Measurements from ENCODE around the gene MYH10. TPM values are rescaled to one million over a fixed set of nuclear protein-coding genes. Genes with fewer than 3 reads are reported as not detected.

Gene MYH10
- total and polyA plus RNA-seq, 9 of the 15 experiments (the other 6 are each of a cell fraction or from before 2014, with no cell fraction given) = 16.3 to 95.3 (median 39.7) TPM

DNA sequence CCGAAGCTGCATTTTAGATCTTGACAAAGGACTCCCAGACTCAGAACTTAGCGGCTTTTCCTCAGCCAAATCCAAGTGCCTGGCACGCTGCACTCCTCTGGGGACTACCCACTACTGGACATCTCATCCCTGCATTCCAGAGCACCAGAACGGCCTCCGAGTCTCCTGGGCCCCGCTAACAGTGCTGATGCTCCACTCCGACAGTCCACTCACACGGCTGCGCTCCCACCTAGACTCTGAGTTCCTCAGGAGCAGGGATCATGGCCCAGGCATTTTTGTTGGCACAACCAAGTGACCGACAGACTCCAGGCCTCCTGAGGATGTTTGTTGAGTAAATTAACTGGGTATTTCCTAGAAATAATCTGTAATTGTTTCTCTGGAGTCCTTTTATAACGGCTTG is 115.7 kb downstream of the MYH10 start (continued):
- TF ChIP-seq, protein P1, sequence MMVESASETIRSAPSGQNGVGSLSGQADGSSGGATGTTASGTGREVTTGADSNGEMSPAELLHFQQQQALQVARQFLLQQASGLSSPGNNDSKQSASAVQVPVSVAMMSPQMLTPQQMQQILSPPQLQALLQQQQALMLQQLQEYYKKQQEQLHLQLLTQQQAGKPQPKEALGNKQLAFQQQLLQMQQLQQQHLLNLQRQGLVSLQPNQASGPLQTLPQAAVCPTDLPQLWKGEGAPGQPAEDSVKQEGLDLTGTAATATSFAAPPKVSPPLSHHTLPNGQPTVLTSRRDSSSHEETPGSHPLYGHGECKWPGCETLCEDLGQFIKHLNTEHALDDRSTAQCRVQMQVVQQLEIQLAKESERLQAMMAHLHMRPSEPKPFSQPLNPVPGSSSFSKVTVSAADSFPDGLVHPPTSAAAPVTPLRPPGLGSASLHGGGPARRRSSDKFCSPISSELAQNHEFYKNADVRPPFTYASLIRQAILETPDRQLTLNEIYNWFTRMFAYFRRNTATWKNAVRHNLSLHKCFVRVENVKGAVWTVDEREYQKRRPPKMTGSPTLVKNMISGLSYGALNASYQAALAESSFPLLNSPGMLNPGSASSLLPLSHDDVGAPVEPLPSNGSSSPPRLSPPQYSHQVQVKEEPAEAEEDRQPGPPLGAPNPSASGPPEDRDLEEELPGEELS (CRISPR knock-in tag; IDR thresholded peaks at IDR 0.05; ENCODE audit: borderline replicate concordance) = no peak
- no peak for TF ChIP-seq ZC3H8 (IDR thresholded peaks at IDR 0.05)
- TF ChIP-seq PRMT5 (CRISPR knock-in tag; IDR thresholded peaks at IDR 0.05) = no peak
- TF ChIP-seq ZNF395 (CRISPR knock-in tag; IDR thresholded peaks at IDR 0.05) = no peak
- TF ChIP-seq TRIM24 (IDR thresholded peaks at IDR 0.05) = no peak

GRCh38 chr17:8506145-8506544 is 124.4 kb downstream of the MYH10 start:
- no TSS peak for BruUV-seq (replicated peaks)
- peaks cover 76% of the 10 kb centered on the region for H3K36me3 ChIP-seq (ENCODE audit: control insufficient read depth, insufficient read depth, low read length)
- WGBS (ENCODE audit: insufficient coverage, low coverage, missing lambda C conversion rate) = 97% methylated on average over 4 of the region's 14 CpGs
- H3K79me2 ChIP-seq (ENCODE audit: control insufficient read depth, insufficient read depth, low read length) = no peaks in the 10 kb centered on the region
- in situ Hi-C loops (cut with MboI) = no loop called here
- no peaks in the 10 kb centered on the region for H3K27me3 ChIP-seq (ENCODE audit: control insufficient read depth in 2 of 2, insufficient read depth in 2 of 2, low read length in 2 of 2)
- H3K27ac ChIP-seq (ENCODE audit: extremely low read depth, low read depth, low read length) = no peak overlapping the region
- no peaks in the 10 kb centered on the region for H3K9me3 ChIP-seq (replicated peaks; ENCODE audit: control insufficient read depth, insufficient read depth, low read depth, low read length)
- H3K4me3 ChIP-seq = no peak overlapping the region
- DNase-seq (ENCODE audit: extremely low read depth in 1 of 4, low spot score in 3 of 4) (no peak), ATAC-seq (no peak), FAIRE-seq (no peak)
- ChIA-PET POLR2A (interaction anchor here (0.6 to 1.5 kb wide), 3 partner anchors 9 to 85 kb away, joined by 3 to 5 read pairs (median 3); no protein-coding TSS in a partner anchor), CTCF (ENCODE audit: low intra/inter-chr PET ratio) (no interaction called here)
- no peaks in the 10 kb centered on the region for H3K4me1 ChIP-seq (replicated peaks in 1 of 2; ENCODE audit: control insufficient read depth in 2 of 2, insufficient read depth in 2 of 2, low read length in 2 of 2)
- intact Hi-C loops (cut with micrococcal nuclease) = loop anchor here (10.0 kb wide), 1 partner anchor 239 kb away; the partner anchor contains the start of gene CCDC42
- H3K4me2 ChIP-seq (ENCODE audit: insufficient read depth, low read length) = no peak overlapping the region
- no peak overlapping the region for H3K9ac ChIP-seq (ENCODE audit: insufficient read depth in 1 of 2, low read depth in 2 of 2, low read length in 2 of 2)
- no peak overlapping the region for H2AFZ ChIP-seq (ENCODE audit: low read depth, low read length)
- no peaks in the 10 kb centered on the region for H4K20me1 ChIP-seq (replicated peaks; ENCODE audit: control insufficient read depth, insufficient read depth, low read length)
- no peaks in the 10 kb centered on the region for H3K9me1 ChIP-seq (ENCODE audit: control insufficient read depth, insufficient read depth, low read length)
- TF ChIP-seq, protein P2, sequence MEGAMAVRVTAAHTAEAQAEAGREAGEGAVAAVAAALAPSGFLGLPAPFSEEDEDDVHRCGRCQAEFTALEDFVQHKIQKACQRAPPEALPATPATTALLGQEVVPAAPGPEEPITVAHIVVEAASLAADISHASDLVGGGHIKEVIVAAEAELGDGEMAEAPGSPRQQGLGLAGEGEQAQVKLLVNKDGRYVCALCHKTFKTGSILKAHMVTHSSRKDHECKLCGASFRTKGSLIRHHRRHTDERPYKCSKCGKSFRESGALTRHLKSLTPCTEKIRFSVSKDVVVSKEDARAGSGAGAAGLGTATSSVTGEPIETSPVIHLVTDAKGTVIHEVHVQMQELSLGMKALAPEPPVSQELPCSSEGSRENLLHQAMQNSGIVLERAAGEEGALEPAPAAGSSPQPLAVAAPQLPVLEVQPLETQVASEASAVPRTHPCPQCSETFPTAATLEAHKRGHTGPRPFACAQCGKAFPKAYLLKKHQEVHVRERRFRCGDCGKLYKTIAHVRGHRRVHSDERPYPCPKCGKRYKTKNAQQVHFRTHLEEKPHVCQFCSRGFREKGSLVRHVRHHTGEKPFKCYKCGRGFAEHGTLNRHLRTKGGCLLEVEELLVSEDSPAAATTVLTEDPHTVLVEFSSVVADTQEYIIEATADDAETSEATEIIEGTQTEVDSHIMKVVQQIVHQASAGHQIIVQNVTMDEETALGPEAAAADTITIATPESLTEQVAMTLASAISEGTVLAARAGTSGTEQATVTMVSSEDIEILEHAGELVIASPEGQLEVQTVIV (CRISPR knock-in tag; IDR thresholded peaks at IDR 0.05; ENCODE audit: borderline replicate concordance) = no peak
- TF ChIP-seq TCF7 (IDR thresholded peaks at IDR 0.05; ENCODE audit: borderline replicate concordance) (no peak), ELF2 (CRISPR knock-in tag; IDR thresholded peaks at IDR 0.05) (no peak), ZC3H11A (IDR thresholded peaks at IDR 0.05; ENCODE audit: low read depth, low read length) (no peak), LCOR (CRISPR knock-in tag; IDR thresholded peaks at IDR 0.05) (no peak), KAT2B (IDR thresholded peaks at IDR 0.05; ENCODE audit: low read depth, low read length) (no peak), ATF4 (CRISPR knock-in tag; IDR thresholded peaks at IDR 0.05) (no peak), MTF1 (CRISPR knock-in tag; IDR thresholded peaks at IDR 0.05; ENCODE audit: borderline replicate concordance) (no peak)
- TF ChIP-seq, protein P3, sequence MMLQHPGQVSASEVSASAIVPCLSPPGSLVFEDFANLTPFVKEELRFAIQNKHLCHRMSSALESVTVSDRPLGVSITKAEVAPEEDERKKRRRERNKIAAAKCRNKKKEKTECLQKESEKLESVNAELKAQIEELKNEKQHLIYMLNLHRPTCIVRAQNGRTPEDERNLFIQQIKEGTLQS (IDR thresholded peaks at IDR 0.05) = no peak
- TF ChIP-seq, protein P3 (CRISPR knock-in tag; conservative IDR thresholded peaks at IDR 0.05) = no peak

All from K562 (cell line).